Naive thymus-derived CD8-positive, alpha-beta T cell (primary cell): ENCODE data around the gene GCLC. TPM values are rescaled to one million over a fixed set of nuclear protein-coding genes. Genes with fewer than 3 reads are reported as not detected.

Source experiments
- ATAC-seq, 2 donors: fragments of 150-1000 bp; cut with Tn5 transposase in 1 of 2; sonication (Bioruptor Pico), chemical (Tn5 transposase) in 1 of 2; 1 replicate in 1 of 2; 2 replicates in 1 of 2; pipeline ENCODE4 v1.10.0; 2021; ENCODE audit warnings: mild to moderate bottlenecking in 2 of 2, moderate library complexity in 2 of 2
- POLR2A ChIA-PET: fragments of 350-600 bp; sonication (Branson Sonifier 250); formaldehyde crosslinking; loops from one replicate; lab custom pipeline; 2021; ENCODE audit warnings: antibody characterized with exemption; lab: Charles Lee
- DNase-seq, 10 donors: peaks; one replicate each; pipeline versions ENCODE4 v3.0.0 to v3.0.0-alpha.2; 2020 to 2022
- H3K27ac Mint-ChIP-seq, 10 donors: one replicate each; pipeline ENCODE4 v1.8.0; 2020 to 2022; ENCODE audit warnings: mild to moderate bottlenecking in 10 of 10, mixed read lengths in 10 of 10, moderate library complexity in 4 of 10, inconsistent platforms in 1 of 10
- H3K27me3 Mint-ChIP-seq, 5 donors: one replicate each; pipeline ENCODE4 v1.8.0; 2021 to 2022; ENCODE audit warnings: mixed read lengths in 5 of 5
- H3K36me3 Mint-ChIP-seq, 3 donors: one replicate each; pipeline ENCODE4 v1.8.0; 2020 to 2022; ENCODE audit warnings: mixed read lengths in 3 of 3, mild to moderate bottlenecking in 2 of 3, inconsistent platforms in 1 of 3
- H3K4me1 Mint-ChIP-seq, 4 donors: one replicate each; pipeline ENCODE4 v1.8.0; 2021 to 2022; ENCODE audit warnings: mixed read lengths in 4 of 4
- H3K4me3 Mint-ChIP-seq, 10 donors: one replicate each; pipeline ENCODE4 v1.8.0; 2020 to 2022; ENCODE audit warnings: mild to moderate bottlenecking in 10 of 10, mixed read lengths in 10 of 10, moderate library complexity in 6 of 10, inconsistent platforms in 1 of 10
- H3K9me3 Mint-ChIP-seq, 9 donors: one replicate each; pipeline ENCODE4 v1.8.0; 2020 to 2022; ENCODE audit warnings: mixed read lengths in 9 of 9, mild to moderate bottlenecking in 3 of 9, inconsistent platforms in 1 of 9, moderate library complexity in 1 of 9
- polyA plus RNA-seq, 3 donors: library from polyadenylated mRNA; unstranded; fragments of 300-500 nt; fragmentation: Illumina TruSeq; gene quantifications; one replicate each; pipeline ENCODE4 v1.2.3, GENCODE V29; 2021
- total RNA-seq, 8 experiments: library from RNA in 2 of 8; stranded (reverse) in 2 of 8; gene quantifications; one replicate each; pipeline ENCODE4 v1.2.3 and lab custom pipeline; 2021 to 2026

The GCLC gene
- total and polyA plus RNA-seq, 5 experiments from 2014 or later = 9.2 to 54.3 (median 13.5) TPM

- peak; percentile 78 to 83 for ATAC-seq
- Mint-ChIP-seq H3K4me1 (peaks cover 17 to 47% (median 44%) of the 10 kb centered on the region in 4 donors), H3K27me3 (no peaks in the 10 kb centered on the region), H3K27ac (peak overlapping the region; percentile 53 to 91 (median 84)), H3K4me3 (peak overlapping the region; percentile 85 to 94 (median 90)), H3K36me3 (no peaks in the 10 kb centered on the region), H3K9me3 (no peaks in the 10 kb centered on the region)
- POLR2A ChIA-PET = interaction anchor here (0.6 to 3.4 kb wide), 6 partner anchors 12 to 483 kb away, joined by 3 to 28 read pairs (median 5); partner anchors contain the start of gene FBXO9
- DNase-seq = peak; percentile 83 to 96 (median 91)
These were observed 3.1 kb upstream of the GCLC start for GRCh38 chr6:53547811-53548496.

GRCh38 chr6:53547166-53547810 is 2.4 kb upstream of the GCLC start:
- no peaks in the 10 kb centered on the region for H3K9me3 Mint-ChIP-seq
- no peaks in the 10 kb centered on the region for H3K36me3 Mint-ChIP-seq
- ATAC-seq (peak; percentile 9 to 22), DNase-seq (peak in 1 of 10 donors; percentile 2)
- peak overlapping the region; percentile 85 to 94 (median 90) for H3K4me3 Mint-ChIP-seq
- no peaks in the 10 kb centered on the region for H3K27me3 Mint-ChIP-seq
- H3K4me1 Mint-ChIP-seq = peaks cover 17 to 54% (median 48%) of the 10 kb centered on the region in 4 donors
- H3K27ac Mint-ChIP-seq = peak overlapping the region; percentile 53 to 91 (median 84)
- POLR2A ChIA-PET = interaction anchor here (0.6 to 3.4 kb wide), 5 partner anchors 12 to 375 kb away, joined by 3 to 28 read pairs (median 6); no protein-coding TSS in a partner anchor

- no peaks in the 10 kb centered on the region for H3K9me3 Mint-ChIP-seq
- H3K4me3 Mint-ChIP-seq = peak overlapping the region in 9 of 10 donors; percentile 3 to 98 (median 94)
- ATAC-seq = no peak
- H3K27ac Mint-ChIP-seq = peak overlapping the region in 3 of 10 donors; percentile 50 to 89 (median 69)
- no peaks in the 10 kb centered on the region for H3K27me3 Mint-ChIP-seq
- DNase-seq = no peak
- POLR2A ChIA-PET = interaction anchor here (3.4 kb wide), 1 partner anchor 105 kb away, joined by 28 read pairs; no protein-coding TSS in a partner anchor
- peaks cover 20 to 61% (median 55%) of the 10 kb centered on the region in 4 donors for H3K4me1 Mint-ChIP-seq
- no peaks in the 10 kb centered on the region for H3K36me3 Mint-ChIP-seq
These were observed 1.4 kb upstream of the GCLC start for GRCh38 chr6:53546281-53546680.

- H3K27ac Mint-ChIP-seq = peak overlapping the region in 9 of 10 donors; percentile 78 to 94 (median 90)
- H3K36me3 Mint-ChIP-seq = peaks cover 0 to 12% (median 2%) of the 10 kb centered on the region in 3 donors
- peaks cover 34 to 76% (median 72%) of the 10 kb centered on the region in 4 donors for H3K4me1 Mint-ChIP-seq
- ATAC-seq = no peak
- H3K4me3 Mint-ChIP-seq = peak overlapping the region; percentile 82 to 98 (median 96)
- H3K27me3 Mint-ChIP-seq = no peaks in the 10 kb centered on the region
- DNase-seq = no peak
- H3K9me3 Mint-ChIP-seq = no peaks in the 10 kb centered on the region
- POLR2A ChIA-PET = interaction anchor here (1.2 to 2.3 kb wide), 3 partner anchors 108 to 251 kb away, joined by 4 to 16 read pairs (median 6); partner anchors contain the start of gene LRRC1
These were observed 758 bp downstream of the GCLC start for GRCh38 chr6:53544217-53544469.

GRCh38 chr6:53543359-53544216 is 1.3 kb downstream of the GCLC start:
- POLR2A ChIA-PET = interaction anchor here (1.2 to 2.3 kb wide), 3 partner anchors 108 to 251 kb away, joined by 4 to 16 read pairs (median 6); partner anchors contain the start of gene LRRC1
- Mint-ChIP-seq H3K9me3 (no peaks in the 10 kb centered on the region), H3K4me3 (peak overlapping the region; percentile 82 to 98 (median 96)), H3K27me3 (no peaks in the 10 kb centered on the region), H3K4me1 (peaks cover 37 to 77% (median 75%) of the 10 kb centered on the region in 4 donors), H3K36me3 (peaks cover 0 to 13% (median 2%) of the 10 kb centered on the region in 3 donors), H3K27ac (peak overlapping the region in 9 of 10 donors; percentile 78 to 94 (median 90))
- ATAC-seq (no peak), DNase-seq (peak in 1 of 10 donors; percentile 21)

GRCh38 chr6:53541900-53542299 is 3.0 kb downstream of the GCLC start:
- no peaks in the 10 kb centered on the region for H3K27me3 Mint-ChIP-seq
- peak overlapping the region in 4 of 10 donors; percentile 7 to 50 (median 37) for H3K4me3 Mint-ChIP-seq
- POLR2A ChIA-PET = no interaction called here

GRCh38 chr6:53540129-53540692 is 4.7 kb downstream of the GCLC start:
- H3K27ac Mint-ChIP-seq = peak overlapping the region in 2 of 10 donors; percentile 24 to 33
- peaks cover 0 to 13% (median 2%) of the 10 kb centered on the region in 3 donors for H3K36me3 Mint-ChIP-seq
- peaks cover 36 to 73% (median 57%) of the 10 kb centered on the region in 4 donors for H3K4me1 Mint-ChIP-seq
- no peaks in the 10 kb centered on the region for H3K9me3 Mint-ChIP-seq
- peak overlapping the region in 3 of 10 donors; percentile 19 to 52 (median 30) for H3K4me3 Mint-ChIP-seq
- POLR2A ChIA-PET = no interaction called here
- H3K27me3 Mint-ChIP-seq = no peaks in the 10 kb centered on the region
- ATAC-seq = no peak
- no peak for DNase-seq

More at GRCh38 chr6:53541900-53542299, 3.0 kb downstream of the GCLC start:
- Mint-ChIP-seq H3K36me3 (peaks cover 0 to 13% (median 2%) of the 10 kb centered on the region in 3 donors), H3K4me1 (peaks cover 35 to 72% (median 64%) of the 10 kb centered on the region in 4 donors), H3K27ac (no peak overlapping the region), H3K9me3 (no peaks in the 10 kb centered on the region)
- no peak for ATAC-seq
- no peak for DNase-seq

GRCh38 chr6:53539561-53539960 is 5.3 kb downstream of the GCLC start:
- Mint-ChIP-seq H3K4me1 (peaks cover 32 to 70% (median 54%) of the 10 kb centered on the region in 4 donors), H3K4me3 (no peak overlapping the region), H3K27ac (peak overlapping the region in 1 of 10 donors; percentile 33), H3K27me3 (no peaks in the 10 kb centered on the region), H3K36me3 (peaks cover 0 to 13% (median 2%) of the 10 kb centered on the region in 3 donors), H3K9me3 (no peaks in the 10 kb centered on the region)
- DNase-seq (no peak), ATAC-seq (no peak)
- POLR2A ChIA-PET = no interaction called here

GRCh38 chr6:53536561-53536960 is 8.3 kb downstream of the GCLC start:
- no peak overlapping the region for H3K4me3 Mint-ChIP-seq
- peaks cover 0 to 17% (median 2%) of the 10 kb centered on the region in 3 donors for H3K36me3 Mint-ChIP-seq
- no peak for ATAC-seq
- H3K4me1 Mint-ChIP-seq = peaks cover 33 to 72% (median 46%) of the 10 kb centered on the region in 4 donors
- POLR2A ChIA-PET = no interaction called here
- no peaks in the 10 kb centered on the region for H3K9me3 Mint-ChIP-seq
- H3K27ac Mint-ChIP-seq = no peak overlapping the region
- H3K27me3 Mint-ChIP-seq = no peaks in the 10 kb centered on the region
- DNase-seq = no peak

GRCh38 chr6:53532942-53533341 is 12.0 kb downstream of the GCLC start:
- POLR2A ChIA-PET = no interaction called here
- peak overlapping the region in 4 of 10 donors; percentile 10 to 49 (median 48) for H3K27ac Mint-ChIP-seq
- no peak for DNase-seq
- H3K36me3 Mint-ChIP-seq = peaks cover 0 to 7% (median 0%) of the 10 kb centered on the region in 3 donors
- H3K27me3 Mint-ChIP-seq = no peaks in the 10 kb centered on the region
- peaks cover 25 to 73% (median 44%) of the 10 kb centered on the region in 4 donors for H3K4me1 Mint-ChIP-seq
- no peaks in the 10 kb centered on the region for H3K9me3 Mint-ChIP-seq
- no peak for ATAC-seq
- no peak overlapping the region for H3K4me3 Mint-ChIP-seq

GRCh38 chr6:53532061-53532797 is 12.7 kb downstream of the GCLC start:
- H3K27ac Mint-ChIP-seq = peak overlapping the region in 2 of 10 donors; percentile 11 to 36
- POLR2A ChIA-PET = no interaction called here
- DNase-seq = no peak

More at GRCh38 chr6:53532061-53532797, 12.7 kb downstream of the GCLC start:
- no peak for ATAC-seq
- H3K27me3 Mint-ChIP-seq = no peaks in the 10 kb centered on the region
- H3K9me3 Mint-ChIP-seq = no peaks in the 10 kb centered on the region
- no peak overlapping the region for H3K4me3 Mint-ChIP-seq
- H3K36me3 Mint-ChIP-seq = peaks cover 0 to 7% (median 0%) of the 10 kb centered on the region in 3 donors
- peaks cover 27 to 79% (median 47%) of the 10 kb centered on the region in 4 donors for H3K4me1 Mint-ChIP-seq
